Measurements from ENCODE around the gene ADCK2.

- TF ChIP-seq CTCF (IDR thresholded peaks at IDR 0.05; ENCODE audit: low read depth, low read length) (no peak), MYC (IDR thresholded peaks at IDR 0.05; ENCODE audit: low read depth, low read length) (no peak), POLR2A (IDR thresholded peaks at IDR 0.05; ENCODE audit: extremely low read depth, insufficient read length) (no peak)
Observed at GRCh38 chr7:140697447-140698143, 24.9 kb downstream of the ADCK2 start.

All from NB4 (cell line).